ENCODE data around the gene RBM10.

- TF ChIP-seq CTCF (IDR thresholded peaks at IDR 0.05; ENCODE audit: poor library complexity) (no peak), EZH2 (IDR thresholded peaks at IDR 0.05; ENCODE audit: borderline replicate concordance) (no peak)
Measured at GRCh38 chrX:47170861-47171692, 26.1 kb downstream of the RBM10 start.

Measured in hepatocyte (in vitro differentiated cells).